C4-2B (cell line): Measurements from ENCODE around the gene IRF1.

Source experiments
- CTCF ChIP-seq: fragments of 450-650 bp; conservative IDR thresholded peaks from 2 replicates; pipeline ENCODE4 v1.5.1; 2017; ENCODE audit warnings: mild to moderate bottlenecking
- ZFX ChIP-seq: fragments of 450-650 bp; IDR thresholded peaks from 2 replicates; pipeline ENCODE4 v1.6.1; 2017

- TF ChIP-seq CTCF (peak; percentile 96), ZFX (no peak)
Measured at GRCh38 chr5:132526290-132526973, 35.9 kb upstream of the IRF1 start.
